AG08395 (cell line): ENCODE measurements around the gene GRPEL1.
"Not testable (repeated sequence)": the region's sequence is repeated elsewhere in the genome, so short reads cannot be mapped to it uniquely, and the experiment has no call there.

ENCODE experiments used
- DNase-seq: peaks from one replicate; pipeline ENCODE4 v3.0.0; 2012; ENCODE audit warnings: mixed read lengths, low spot score

Gene GRPEL1

DNA sequence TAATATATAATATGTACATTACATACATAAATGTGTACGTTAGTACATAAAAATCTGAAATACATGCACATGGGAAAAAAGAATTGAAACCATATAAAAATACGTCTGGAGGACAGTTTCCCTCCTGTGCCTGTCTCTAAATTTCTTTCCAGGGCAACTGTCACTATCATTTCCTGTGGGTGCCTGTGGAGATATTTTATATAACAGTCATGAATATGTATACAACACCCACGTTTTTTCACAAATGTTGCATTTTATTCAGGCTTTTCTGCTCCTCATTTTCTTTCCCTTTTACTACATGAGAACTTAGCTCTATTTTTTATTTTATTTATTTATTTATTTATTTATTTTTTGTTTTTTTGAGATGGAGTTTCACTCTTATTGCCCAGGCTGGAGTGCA, 24.2 kb upstream of the GRPEL1 start:
- DNase-seq: no peak

- DNase-seq: no peak
Observed at GRCh38 chr4:7089213-7089986, 21.5 kb upstream of the GRPEL1 start.

- no peak for DNase-seq
Observed at GRCh38 chr4:7087036-7087435, 19.2 kb upstream of the GRPEL1 start.

DNA sequence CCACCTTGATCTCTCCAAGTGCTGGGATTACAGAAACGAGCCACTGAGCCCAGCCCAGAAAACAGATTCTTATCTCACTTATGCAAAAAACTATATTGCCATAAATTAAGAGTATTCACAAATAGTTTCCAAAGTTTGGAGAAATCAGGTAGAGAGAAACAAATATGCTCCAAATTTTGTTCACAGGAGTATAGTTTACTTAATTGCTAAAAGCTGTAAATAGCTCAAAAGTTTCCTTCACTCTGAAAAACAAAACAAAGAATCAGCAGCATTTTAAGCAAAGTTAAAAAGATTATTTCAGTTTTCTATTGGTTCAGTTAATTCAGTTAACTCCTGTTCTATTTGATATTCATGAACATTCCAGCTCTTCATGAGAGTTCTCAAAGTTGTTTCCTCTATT, 18.5 kb upstream of the GRPEL1 start:
- no peak for DNase-seq

- DNase-seq: not testable (repeated sequence)
Observed at GRCh38 chr4:7084564-7084961, 16.7 kb upstream of the GRPEL1 start.

DNA sequence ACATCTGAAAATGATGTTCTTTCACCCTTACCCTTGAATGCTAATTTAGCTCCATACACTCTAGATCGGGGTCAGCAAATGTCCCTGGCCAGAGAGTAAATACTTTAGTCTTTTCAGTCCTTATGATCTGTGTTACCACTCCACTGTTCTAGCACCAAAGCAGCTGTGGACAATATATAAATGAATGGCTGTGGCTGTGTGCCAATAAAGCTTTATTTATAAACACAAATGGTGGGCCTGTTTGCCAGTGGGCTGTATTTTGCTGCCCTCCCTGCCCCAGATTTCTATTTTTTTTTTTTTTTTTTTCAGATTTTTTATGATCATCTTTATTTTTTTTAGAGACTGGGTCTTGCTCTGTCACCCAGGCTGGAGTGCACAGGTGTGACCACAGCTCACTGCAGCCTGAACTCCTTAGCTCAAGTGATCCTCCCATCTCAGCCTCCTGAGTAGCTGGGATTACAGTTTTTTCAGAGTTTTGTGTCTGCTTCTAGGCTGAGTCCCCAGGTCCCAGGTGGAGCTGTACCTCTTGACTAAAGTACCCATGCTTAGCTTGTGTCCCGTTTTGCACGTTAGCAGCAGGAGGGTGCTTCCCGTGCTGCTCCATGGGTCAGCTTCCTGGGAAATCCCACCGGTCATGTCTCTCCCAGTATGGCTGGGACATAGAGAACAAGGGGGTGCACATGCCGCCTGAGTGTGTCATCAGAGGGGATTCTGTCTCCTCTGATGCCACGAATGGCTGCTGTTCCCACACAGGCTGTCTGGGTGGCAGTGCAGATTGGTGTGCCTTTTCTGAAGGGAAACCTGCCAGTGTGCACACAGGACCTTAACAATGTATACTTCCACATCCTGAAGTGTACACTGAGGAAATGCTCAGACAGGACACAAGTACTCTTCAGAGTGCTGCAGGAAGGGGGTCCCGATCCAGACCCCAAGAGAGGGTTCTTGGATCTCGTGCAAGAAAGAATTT, 16.0 kb upstream of the GRPEL1 start:
- no peak for DNase-seq

GRCh38 chr4:7079909-7080308, 12.0 kb upstream of the GRPEL1 start:
- not testable (repeated sequence) for DNase-seq

GRCh38 chr4:7079483-7079882, 11.6 kb upstream of the GRPEL1 start:
- DNase-seq: not testable (repeated sequence)

DNA sequence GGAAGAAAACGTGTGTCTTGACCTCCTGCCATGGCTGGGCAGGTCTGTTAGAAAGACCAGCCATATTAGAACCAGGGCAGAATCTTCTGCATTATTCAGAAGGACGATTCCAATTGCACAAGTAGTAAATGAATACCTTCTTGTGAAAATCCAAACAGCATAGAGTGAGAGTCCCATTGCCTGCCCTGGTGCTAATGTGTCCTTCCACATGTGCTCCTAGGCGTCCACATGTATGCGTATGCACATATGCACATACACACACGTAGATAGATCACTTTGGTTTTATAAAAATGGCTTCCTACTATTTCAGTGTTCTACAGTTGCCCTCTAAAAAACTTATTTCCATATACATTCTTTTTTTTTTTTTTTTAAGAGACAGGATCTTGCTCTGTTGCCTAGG, 10.2 kb upstream of the GRPEL1 start:
- no peak for DNase-seq

DNA sequence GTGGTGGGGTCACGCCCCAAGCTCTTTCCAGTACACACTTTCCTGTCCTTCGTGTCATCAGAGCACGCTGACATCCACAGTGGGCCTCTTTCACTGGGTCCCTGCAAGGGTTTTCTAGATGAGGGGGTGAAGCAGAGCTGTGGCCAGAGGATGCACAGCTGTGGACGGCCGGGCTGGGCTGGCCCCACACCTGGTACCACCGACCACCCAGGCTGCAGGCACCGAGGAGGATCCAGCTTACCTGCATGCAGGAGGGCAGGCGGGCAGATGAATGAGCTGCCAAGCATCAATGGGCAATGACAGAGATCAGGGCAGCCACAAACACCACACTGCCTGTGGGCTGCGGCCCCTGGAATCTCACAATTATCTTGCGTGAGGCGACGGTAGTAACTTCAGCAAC, 9.5 kb upstream of the GRPEL1 start:
- no peak for DNase-seq

- no peak for DNase-seq
Observed at GRCh38 chr4:7076696-7077082, 8.8 kb upstream of the GRPEL1 start.

- DNase-seq: peak; percentile 48
Observed at GRCh38 chr4:7075962-7076695, 8.3 kb upstream of the GRPEL1 start.

- peak; percentile 32 for DNase-seq
Observed at GRCh38 chr4:7074426-7074825, 6.6 kb upstream of the GRPEL1 start.

DNA sequence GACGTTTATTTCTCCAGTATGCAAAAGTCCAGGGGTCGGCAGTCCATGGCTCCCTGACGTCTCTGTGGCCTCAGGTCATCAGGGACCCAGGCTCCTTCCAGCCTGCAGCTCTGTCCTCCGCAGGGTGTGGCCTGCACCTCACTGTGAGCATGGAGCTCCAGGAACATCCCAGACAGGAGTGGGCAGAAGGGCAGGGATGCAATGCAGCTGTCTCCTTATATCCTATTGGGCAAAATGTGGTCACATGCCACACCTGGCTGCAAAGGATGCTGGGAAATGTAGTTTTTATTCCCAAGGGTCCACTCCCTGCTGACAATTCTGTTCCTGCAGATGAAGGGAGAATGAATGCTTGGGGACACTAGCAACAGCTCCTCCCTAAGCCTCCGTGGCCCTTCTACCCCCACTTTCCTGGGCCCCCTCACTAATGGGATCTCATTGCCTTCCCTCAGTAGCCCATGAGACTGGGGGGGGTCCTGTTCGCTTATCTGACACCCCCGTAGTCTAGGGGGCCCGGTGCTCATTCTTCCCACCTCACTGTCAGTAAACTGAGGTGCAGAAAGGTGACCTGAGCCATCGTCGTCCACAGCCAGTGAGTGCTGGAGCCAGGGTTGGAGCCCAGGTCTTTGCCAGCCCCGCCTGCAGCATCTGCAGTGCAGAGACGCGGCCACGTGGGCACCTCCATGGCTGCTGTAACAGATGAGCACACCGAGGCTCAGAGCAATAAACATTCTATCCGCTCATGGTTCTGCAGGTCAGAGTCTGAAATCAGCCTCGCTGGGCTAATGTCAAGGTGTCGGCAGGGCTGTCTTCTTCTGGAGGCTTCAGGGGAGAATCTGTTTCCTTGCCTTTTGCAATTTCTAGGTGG, 5.9 kb upstream of the GRPEL1 start:
- DNase-seq: peak; percentile 64

- DNase-seq: no peak
Observed at GRCh38 chr4:7073059-7073458, 5.2 kb upstream of the GRPEL1 start.

- peak; percentile 69 for DNase-seq
Observed at GRCh38 chr4:7070729-7071511, 3.1 kb upstream of the GRPEL1 start.

DNA sequence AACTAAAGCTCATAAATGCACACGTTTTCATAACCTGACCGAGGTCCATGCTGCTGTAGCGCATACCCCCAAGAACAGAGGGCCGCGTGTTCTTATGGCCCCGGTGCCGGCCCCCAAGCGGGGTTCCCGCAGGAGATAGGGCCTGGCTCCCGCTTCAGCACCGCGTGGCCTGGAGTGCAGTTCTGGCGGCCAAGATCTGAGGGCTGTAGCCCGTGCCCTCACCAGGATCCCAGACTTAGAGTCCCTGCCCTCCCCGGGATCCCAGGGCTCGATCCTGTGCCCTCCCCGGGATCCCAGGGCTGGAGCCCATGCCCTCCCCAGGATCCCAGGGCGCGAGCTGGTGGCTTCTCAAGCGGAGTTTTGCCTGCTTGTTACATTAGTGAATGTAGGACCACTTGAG, 1.0 kb upstream of the GRPEL1 start:
- no peak for DNase-seq

- no peak for DNase-seq
Observed at GRCh38 chr4:7068279-7068842, 497 bp upstream of the GRPEL1 start.

GRCh38 chr4:7067126-7067451, 775 bp downstream of the GRPEL1 start:
- no peak for DNase-seq

DNA sequence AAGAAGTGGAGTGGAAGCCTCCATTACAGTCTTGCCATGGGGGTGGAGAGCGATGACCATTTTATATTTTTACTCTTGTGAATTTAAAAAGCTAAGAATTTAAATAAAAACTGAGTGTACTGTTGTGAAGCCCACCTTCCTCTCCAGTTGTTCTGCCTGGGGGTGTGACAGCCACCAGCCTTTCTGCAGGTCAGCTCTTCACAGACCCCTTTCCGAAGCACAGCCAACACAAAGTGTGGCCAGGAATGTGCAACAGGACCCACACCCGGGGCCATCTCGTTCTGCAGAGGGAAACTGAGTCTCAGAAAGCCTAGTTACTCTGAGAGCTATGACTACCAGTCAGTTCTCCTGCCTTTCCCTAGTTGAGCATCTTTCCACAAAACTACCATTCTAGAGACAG, 1.4 kb downstream of the GRPEL1 start:
- DNase-seq: no peak
